D721Med (cell line): ENCODE results near the gene NAALADL2.

Source experiments
- DNase-seq: peaks from one replicate; pipeline ENCODE4 v3.0.0; 2011; ENCODE audit warnings: low spot score; ENCODE audit not compliant: insufficient read length
- FAIRE-seq: peaks from 2 replicates; lab custom pipeline; 2011; peaks lifted over from hg19 to GRCh38; lab: Jason Lieb, UNC
- TF ChIP-seq, protein P1 (sequence below): IDR thresholded peaks from 2 replicates; pipeline ENCODE4 v1.5.1; 2012; ENCODE audit warnings: mild to moderate bottlenecking, control low read depth; ENCODE audit not compliant: insufficient read depth; ENCODE audit errors: missing control alignments

Gene NAALADL2

DNA sequence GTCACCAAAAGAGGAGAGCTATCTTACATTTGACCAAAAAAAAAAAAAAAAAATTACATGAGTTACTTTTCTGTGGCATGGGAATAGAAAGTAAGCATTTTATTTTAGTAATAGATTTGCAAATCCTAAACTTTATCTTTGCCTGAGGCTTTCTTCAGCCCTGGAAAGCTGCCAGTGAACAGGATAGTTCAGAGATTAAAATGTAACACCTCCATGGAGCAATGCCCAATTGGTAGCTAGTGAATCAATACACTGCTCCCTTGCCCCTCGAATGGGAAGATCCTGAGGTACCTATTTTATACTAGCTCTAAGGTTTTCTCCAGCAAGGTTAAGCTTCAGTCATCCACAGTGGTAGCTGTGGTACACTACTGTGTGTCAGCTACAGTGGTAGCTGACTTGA, 867.1 kb downstream of the NAALADL2 start:
- DNase-seq (no peak), FAIRE-seq (no peak)
- TF ChIP-seq, protein P1, sequence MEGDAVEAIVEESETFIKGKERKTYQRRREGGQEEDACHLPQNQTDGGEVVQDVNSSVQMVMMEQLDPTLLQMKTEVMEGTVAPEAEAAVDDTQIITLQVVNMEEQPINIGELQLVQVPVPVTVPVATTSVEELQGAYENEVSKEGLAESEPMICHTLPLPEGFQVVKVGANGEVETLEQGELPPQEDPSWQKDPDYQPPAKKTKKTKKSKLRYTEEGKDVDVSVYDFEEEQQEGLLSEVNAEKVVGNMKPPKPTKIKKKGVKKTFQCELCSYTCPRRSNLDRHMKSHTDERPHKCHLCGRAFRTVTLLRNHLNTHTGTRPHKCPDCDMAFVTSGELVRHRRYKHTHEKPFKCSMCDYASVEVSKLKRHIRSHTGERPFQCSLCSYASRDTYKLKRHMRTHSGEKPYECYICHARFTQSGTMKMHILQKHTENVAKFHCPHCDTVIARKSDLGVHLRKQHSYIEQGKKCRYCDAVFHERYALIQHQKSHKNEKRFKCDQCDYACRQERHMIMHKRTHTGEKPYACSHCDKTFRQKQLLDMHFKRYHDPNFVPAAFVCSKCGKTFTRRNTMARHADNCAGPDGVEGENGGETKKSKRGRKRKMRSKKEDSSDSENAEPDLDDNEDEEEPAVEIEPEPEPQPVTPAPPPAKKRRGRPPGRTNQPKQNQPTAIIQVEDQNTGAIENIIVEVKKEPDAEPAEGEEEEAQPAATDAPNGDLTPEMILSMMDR, result no peak

DNA sequence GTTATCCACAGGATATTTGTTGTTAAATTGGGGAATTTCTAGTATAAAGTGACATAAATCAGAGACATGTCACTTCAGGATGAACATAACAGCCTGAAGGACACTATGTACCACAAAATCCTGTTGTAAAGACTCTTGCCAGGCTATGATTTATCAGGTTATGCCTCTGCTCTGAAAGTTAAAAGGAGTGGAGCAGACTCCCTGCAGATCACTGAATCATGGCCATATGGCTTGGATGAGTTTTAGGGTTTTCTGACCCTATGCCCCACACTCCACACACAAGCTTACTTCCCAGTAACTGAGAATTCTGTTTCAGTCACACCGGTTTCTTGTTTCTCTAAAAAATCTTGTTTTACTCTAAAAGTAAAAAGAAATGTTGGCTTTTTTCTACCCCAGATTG, 869.4 kb downstream of the NAALADL2 start:
- TF ChIP-seq, protein P1, result no peak
- DNase-seq (no peak), FAIRE-seq (no peak)

- no peak for FAIRE-seq
- TF ChIP-seq, protein P1, result no peak
Measured at GRCh38 chr3:175729466-175729865, 870.3 kb downstream of the NAALADL2 start.

GRCh38 chr3:175731543-175731942, 872.4 kb downstream of the NAALADL2 start:
- FAIRE-seq (no peak), DNase-seq (no peak)
- TF ChIP-seq, protein P1, result no peak

More at GRCh38 chr3:175729466-175729865, 870.3 kb downstream of the NAALADL2 start:
- no peak for DNase-seq

- FAIRE-seq, result no peak
Measured at GRCh38 chr3:175732017-175732416, 872.9 kb downstream of the NAALADL2 start.

DNA sequence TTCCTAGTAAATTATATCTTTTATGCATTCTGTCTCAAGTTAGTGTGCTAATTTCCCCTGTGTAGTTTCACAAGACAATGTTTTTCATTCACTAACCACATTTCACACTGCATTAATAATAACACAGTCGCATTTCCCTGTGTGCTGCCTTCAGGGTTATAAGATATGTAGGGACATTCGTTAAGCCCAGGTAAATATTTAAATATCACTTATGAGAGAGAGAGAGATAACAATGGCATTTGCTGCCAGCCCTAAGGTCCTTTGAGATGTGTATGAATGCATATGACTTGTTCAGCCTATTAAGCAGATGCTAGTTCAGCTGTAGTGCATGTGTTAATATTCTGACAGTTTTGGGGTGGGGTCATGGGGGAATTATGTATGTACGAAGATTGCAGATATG, 876.7 kb downstream of the NAALADL2 start:
- no peak for FAIRE-seq
- no peak for DNase-seq
- TF ChIP-seq, protein P1, result no peak

More at GRCh38 chr3:175732017-175732416, 872.9 kb downstream of the NAALADL2 start:
- DNase-seq, result no peak
- TF ChIP-seq, protein P1, result no peak

GRCh38 chr3:175737646-175738572, 878.8 kb downstream of the NAALADL2 start:
- FAIRE-seq (no peak), DNase-seq (no peak)

More at GRCh38 chr3:175737646-175738572, 878.8 kb downstream of the NAALADL2 start:
- TF ChIP-seq, protein P1, result no peak
